OCI-LY7 (cell line): ENCODE measurements around the gene XPNPEP1. TPM values are rescaled to one million over a fixed set of nuclear protein-coding genes. Genes with fewer than 3 reads are reported as not detected.

Experiments used
- BruUV-seq: library from RNA; stranded (reverse); fragments of 400-500 nt; replicated peaks from 2 replicates; lab custom pipeline; 2021; lab: Mats Ljungman, UMichigan
- CTCF ChIA-PET: fragments of 300-600 bp; sonication (Branson Sonifier 250); formaldehyde crosslinking; loops from one replicate; lab custom pipeline; 2022; ENCODE audit warnings: antibody characterized with exemption; ENCODE audit not compliant: unreplicated experiment; lab: Charles Lee
- POLR2A ChIA-PET: fragments of 300-600 bp; sonication (Branson Sonifier 250); formaldehyde crosslinking; loops from one replicate; lab custom pipeline; 2022; ENCODE audit warnings: antibody characterized with exemption; lab: Charles Lee
- DNase-seq: peaks from one replicate; pipeline ENCODE4 v3.0.0-alpha.2; 2015; ENCODE audit warnings: low spot score
- H2AFZ ChIP-seq: fragments of 200-600 bp; sonication (generic), shearing (Covaris generic); 2 replicates; pipeline ENCODE4 v1.6.1; 2014; ENCODE audit warnings: mild to moderate bottlenecking, antibody characterized with exemption, low read length, moderate library complexity
- H3K27ac ChIP-seq: fragments of 200-600 bp; sonication (generic); 2 replicates; pipeline ENCODE4 v1.5.1; 2014; ENCODE audit warnings: mixed run types, low read depth, mild to moderate bottlenecking, moderate library complexity, low read length, inconsistent platforms; ENCODE audit not compliant: poor library complexity, severe bottlenecking
- H3K36me3 ChIP-seq: fragments of 200-600 bp; sonication (generic); 2 replicates; pipeline ENCODE4 v1.6.1; 2014; ENCODE audit warnings: mild to moderate bottlenecking, antibody characterized with exemption, low read length, moderate library complexity, mixed read lengths; ENCODE audit not compliant: insufficient read depth
- H3K4me1 ChIP-seq: fragments of 200-600 bp; sonication (generic); 2 replicates; pipeline ENCODE4 v1.5.1; 2014; ENCODE audit warnings: mild to moderate bottlenecking, low read length; ENCODE audit not compliant: insufficient read depth, poor library complexity, severe bottlenecking
- H3K4me2 ChIP-seq: fragments of 200-600 bp; sonication (generic); 2 replicates; pipeline ENCODE4 v1.6.1; 2014; ENCODE audit warnings: mild to moderate bottlenecking, low read length
- H3K4me3 ChIP-seq: fragments of 200-600 bp; sonication (generic); 2 replicates; pipeline ENCODE4 v1.5.1; 2014; ENCODE audit warnings: mild to moderate bottlenecking, low read depth, low read length; ENCODE audit not compliant: poor library complexity, severe bottlenecking
- H3K79me2 ChIP-seq: fragments of 200-600 bp; sonication (generic); 2 replicates; pipeline ENCODE4 v1.6.1; 2016; ENCODE audit warnings: low read depth, mild to moderate bottlenecking, low read length, moderate library complexity, mixed read lengths; ENCODE audit not compliant: insufficient read depth
- H3K9me2 ChIP-seq: fragments of 200-600 bp; sonication (generic); 2 replicates; pipeline ENCODE4 v1.6.1; 2016; ENCODE audit warnings: mild to moderate bottlenecking, low read length, mixed read lengths; ENCODE audit not compliant: insufficient read depth
- H3K9me3 ChIP-seq: fragments of 200-600 bp; sonication (generic); 2 replicates; pipeline ENCODE4 v1.6.1; 2014; ENCODE audit warnings: mild to moderate bottlenecking, mixed run types, low read length, mixed read lengths
- H4K20me1 ChIP-seq: fragments of 200-600 bp; sonication (generic); 2 replicates; pipeline ENCODE4 v1.6.1; 2014; ENCODE audit warnings: mild to moderate bottlenecking, antibody characterized with exemption, low read length, moderate library complexity, mixed read lengths; ENCODE audit not compliant: insufficient read depth
- EZH2phosphoT487 ChIP-seq: fragments of 200-600 bp; sonication (generic); IDR thresholded peaks from 2 replicates; pipeline ENCODE4 v1.6.1; 2018; ENCODE audit warnings: low read depth, borderline replicate concordance, mild to moderate bottlenecking, mixed run types, antibody characterized with exemption, low read length, moderate library complexity, mixed read lengths
- intact Hi-C: fragments of 100-400 bp; cut with micrococcal nuclease; formaldehyde crosslinking; loops from one replicate; pipeline ENCODE4 v1.10.0; 2022; ENCODE audit not compliant: unreplicated experiment
- total RNA-seq, 2 experiments: library from RNA; depleted of rRNA in 1 of 2; stranded (reverse); fragments of >200 nt in 1 of 2; shearing (Covaris generic) in 1 of 2; gene quantifications; 2 replicates each; pipeline ENCODE4 v1.2.3, GENCODE V29; 2014 to 2022
- TF ChIP-seq, protein P1 (sequence below): fragments of 200-600 bp; sonication (generic); conservative IDR thresholded peaks from 2 replicates; pipeline ENCODE4 v1.5.1; 2014; ENCODE audit warnings: mild to moderate bottlenecking, antibody characterized with exemption, low read length, moderate library complexity, mixed read lengths

The XPNPEP1 gene
- total RNA-seq, 2 experiments from 2014 or later: 136 to 237 TPM

DNA sequence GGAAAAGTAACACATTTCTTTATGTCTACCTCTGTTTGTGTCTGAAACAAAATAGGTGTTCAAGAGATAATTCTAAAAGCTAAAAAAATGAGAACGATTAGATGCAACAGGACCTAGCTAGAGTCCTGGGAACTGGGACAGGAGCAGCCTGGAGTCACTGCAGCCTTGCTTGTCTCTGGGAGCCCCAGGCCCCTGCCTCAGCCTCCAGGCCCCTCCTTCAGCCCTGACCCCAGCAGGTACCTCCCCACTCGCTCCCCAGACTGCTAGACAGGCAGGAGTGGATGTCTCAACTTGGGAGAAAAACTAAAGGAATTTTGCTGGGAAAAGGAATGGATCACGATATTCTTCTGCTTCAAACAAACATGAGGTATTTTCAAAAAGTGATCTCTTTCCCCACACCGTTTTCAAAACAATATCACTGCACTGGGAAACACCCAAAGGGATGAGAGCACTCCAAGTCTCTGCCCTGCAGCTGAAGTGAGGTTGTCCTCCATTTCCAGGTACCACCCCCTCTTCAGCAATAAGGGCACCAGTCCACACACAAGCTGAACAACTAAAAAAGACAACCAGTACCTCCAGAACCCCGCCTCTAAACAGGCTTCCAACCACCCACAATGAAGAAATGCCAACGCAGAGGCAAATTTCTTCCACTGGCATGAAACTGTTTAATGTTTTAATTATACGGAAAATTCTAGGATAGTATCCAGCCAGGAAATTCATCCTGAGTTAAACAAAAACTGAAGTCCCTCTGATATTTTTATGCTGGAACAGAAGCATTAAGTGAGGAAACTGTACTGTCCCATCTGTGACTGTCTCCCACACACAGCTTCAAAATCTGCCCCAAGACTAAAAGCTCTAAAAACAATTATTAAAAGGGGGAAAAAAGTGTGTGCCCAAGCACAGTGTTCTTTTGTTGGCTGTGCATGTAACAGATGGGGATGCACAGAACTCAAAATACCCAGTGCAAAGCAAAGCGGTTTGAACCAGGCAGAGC is 47.2 kb downstream of the XPNPEP1 start:
- no peaks in the 10 kb centered on the region for H3K79me2 ChIP-seq
- no peaks in the 10 kb centered on the region for H4K20me1 ChIP-seq
- peaks cover 88% of the 10 kb centered on the region for H3K36me3 ChIP-seq
- no peaks in the 10 kb centered on the region for H3K9me2 ChIP-seq
- no peak overlapping the region for H3K27ac ChIP-seq
- CTCF ChIA-PET: no interaction called here
- H2AFZ ChIP-seq: no peak overlapping the region
- intact Hi-C loops: no loop called here
- DNase-seq: no peak
- no peaks in the 10 kb centered on the region for H3K9me3 ChIP-seq
- no peak overlapping the region for H3K4me2 ChIP-seq
- TSS peak; percentile 9 for BruUV-seq
- POLR2A ChIA-PET: interaction anchor here (0.7 to 1.0 kb wide), 3 partner anchors 8 to 866 kb away, joined by 3 read pairs; no protein-coding TSS in a partner anchor
- H3K4me1 ChIP-seq: no peaks in the 10 kb centered on the region
- no peak overlapping the region for H3K4me3 ChIP-seq
- no peak for TF ChIP-seq EZH2phosphoT487
- TF ChIP-seq, protein P1, sequence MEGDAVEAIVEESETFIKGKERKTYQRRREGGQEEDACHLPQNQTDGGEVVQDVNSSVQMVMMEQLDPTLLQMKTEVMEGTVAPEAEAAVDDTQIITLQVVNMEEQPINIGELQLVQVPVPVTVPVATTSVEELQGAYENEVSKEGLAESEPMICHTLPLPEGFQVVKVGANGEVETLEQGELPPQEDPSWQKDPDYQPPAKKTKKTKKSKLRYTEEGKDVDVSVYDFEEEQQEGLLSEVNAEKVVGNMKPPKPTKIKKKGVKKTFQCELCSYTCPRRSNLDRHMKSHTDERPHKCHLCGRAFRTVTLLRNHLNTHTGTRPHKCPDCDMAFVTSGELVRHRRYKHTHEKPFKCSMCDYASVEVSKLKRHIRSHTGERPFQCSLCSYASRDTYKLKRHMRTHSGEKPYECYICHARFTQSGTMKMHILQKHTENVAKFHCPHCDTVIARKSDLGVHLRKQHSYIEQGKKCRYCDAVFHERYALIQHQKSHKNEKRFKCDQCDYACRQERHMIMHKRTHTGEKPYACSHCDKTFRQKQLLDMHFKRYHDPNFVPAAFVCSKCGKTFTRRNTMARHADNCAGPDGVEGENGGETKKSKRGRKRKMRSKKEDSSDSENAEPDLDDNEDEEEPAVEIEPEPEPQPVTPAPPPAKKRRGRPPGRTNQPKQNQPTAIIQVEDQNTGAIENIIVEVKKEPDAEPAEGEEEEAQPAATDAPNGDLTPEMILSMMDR: no peak

DNA sequence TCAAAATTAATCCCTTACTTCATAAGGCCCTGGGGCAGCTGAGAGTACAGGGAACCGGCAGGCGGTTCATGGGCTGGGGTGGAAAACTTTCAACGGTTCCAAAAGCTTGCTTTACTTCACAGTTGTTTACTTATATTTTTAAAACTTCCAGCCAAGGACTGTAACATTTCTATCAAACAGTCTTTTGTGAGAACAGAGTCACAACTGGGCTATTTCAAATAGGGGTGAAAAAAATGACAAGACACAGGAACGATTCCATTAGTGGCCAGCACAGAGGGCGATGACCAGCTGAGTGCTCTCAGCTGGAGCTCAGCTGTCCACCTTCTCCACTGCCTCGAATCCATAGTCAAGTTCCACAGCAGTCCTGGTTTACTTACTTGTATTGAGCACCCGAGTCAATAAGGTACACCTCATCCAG is 48.2 kb downstream of the XPNPEP1 start:
- BruUV-seq: no TSS peak
- Histone ChIP-seq H2AFZ (no peak overlapping the region), H3K4me2 (no peak overlapping the region), H3K9me3 (no peaks in the 10 kb centered on the region), H3K4me3 (no peak overlapping the region), H3K79me2 (no peaks in the 10 kb centered on the region), H3K27ac (no peak overlapping the region), H4K20me1 (no peaks in the 10 kb centered on the region), H3K4me1 (no peaks in the 10 kb centered on the region), H3K9me2 (no peaks in the 10 kb centered on the region), H3K36me3 (peaks cover 88% of the 10 kb centered on the region)
- intact Hi-C loops: no loop called here
- no peak for DNase-seq
- POLR2A ChIA-PET: interaction anchor here (0.6 to 0.7 kb wide), 2 partner anchors 9 to 124 kb away, joined by 3 read pairs; no protein-coding TSS in a partner anchor
- TF ChIP-seq EZH2phosphoT487: no peak
- TF ChIP-seq, protein P1: no peak
- CTCF ChIA-PET: no interaction called here
